Mesodermal cell (in vitro differentiated cells): ENCODE results near the gene TOR1A.

ENCODE experiments used
- H3K27ac ChIP-seq: 2 replicates; pipeline ENCODE4 v1.7.0; 2013; ENCODE audit warnings: mild to moderate bottlenecking, low read depth, low read length, moderate library complexity; ENCODE audit not compliant: severe bottlenecking
- H3K36me3 ChIP-seq: 2 replicates; pipeline ENCODE4 v1.7.1; 2013; ENCODE audit warnings: mild to moderate bottlenecking, low read length, moderate library complexity; ENCODE audit not compliant: control insufficient read depth, insufficient read depth
- H3K4me1 ChIP-seq: one replicate; pipeline ENCODE4 v1.7.1; 2013; ENCODE audit warnings: mild to moderate bottlenecking, low read length; ENCODE audit not compliant: insufficient read depth, control insufficient read depth, poor library complexity, severe bottlenecking
- H3K4me3 ChIP-seq: 2 replicates; pipeline ENCODE4 v1.7.0; 2013; ENCODE audit warnings: low read length, control low read depth, mild to moderate bottlenecking; ENCODE audit not compliant: insufficient read depth, poor library complexity, severe bottlenecking; ENCODE audit errors: extremely low read depth
- H3K9me3 ChIP-seq: 2 replicates; pipeline ENCODE4 v1.7.1; 2013; ENCODE audit warnings: mild to moderate bottlenecking, low read length, moderate library complexity; ENCODE audit not compliant: control insufficient read depth
- WGBS, 2 experiments: methylation state at CpG; one replicate each; pipeline ENCODE4 v1.1.5; 2013; ENCODE audit warnings: missing lambda C conversion rate in 2 of 2; ENCODE audit not compliant: insufficient coverage in 2 of 2; 5-methylcytosine and 5-hydroxymethylcytosine counted together

Gene TOR1A

GRCh38 chr9:129815278-129815677 is 8.7 kb downstream of the TOR1A start:
- no peak overlapping the region for H3K27ac ChIP-seq
- no peak overlapping the region for H3K4me3 ChIP-seq
- no peaks in the 10 kb centered on the region for H3K9me3 ChIP-seq
- H3K36me3 ChIP-seq: peaks cover 81% of the 10 kb centered on the region
- 93 to 94% methylated on average over 11 of the region's 11 CpGs for WGBS, 2 experiments
- no peaks in the 10 kb centered on the region for H3K4me1 ChIP-seq

DNA sequence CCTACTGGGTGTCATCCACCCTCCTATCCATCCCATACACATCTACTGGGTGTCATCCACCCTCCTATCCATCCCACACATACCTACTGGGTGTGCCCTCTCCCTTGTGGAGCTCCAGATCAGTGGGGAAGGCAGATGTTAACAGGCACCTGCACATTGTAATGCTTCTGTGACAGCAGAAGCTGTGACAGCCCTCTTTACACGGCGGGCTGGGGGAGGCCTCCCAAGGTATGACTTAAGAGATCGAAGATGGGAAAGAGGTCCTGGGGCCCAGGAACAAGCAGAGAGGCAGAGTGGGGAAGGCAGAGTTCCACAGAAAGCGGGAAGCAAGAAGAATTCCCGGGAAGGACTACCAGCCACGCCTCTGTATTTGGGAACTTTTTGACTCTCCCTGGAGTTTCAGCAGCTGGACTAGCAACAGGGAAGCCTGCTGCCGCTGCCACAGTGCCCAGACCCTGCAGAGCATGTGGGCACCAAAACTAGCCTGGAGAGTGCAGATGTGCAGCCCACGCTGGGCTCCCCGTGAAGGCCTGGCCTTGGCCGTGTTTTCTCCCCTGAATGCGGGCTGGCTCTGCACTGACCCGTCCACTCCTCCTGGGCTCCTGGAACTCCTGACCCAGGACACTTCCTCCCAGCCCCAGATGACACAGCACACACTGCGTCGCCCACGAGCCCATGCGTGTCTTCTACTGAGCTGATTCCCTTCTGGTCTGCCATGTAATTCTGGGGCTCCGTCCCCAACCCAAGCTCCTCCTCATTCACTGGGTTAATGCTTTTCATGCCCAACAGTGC is 9.3 kb downstream of the TOR1A start:
- Histone ChIP-seq H3K4me3 (no peak overlapping the region), H3K36me3 (peaks cover 82% of the 10 kb centered on the region), H3K27ac (no peak overlapping the region), H3K9me3 (no peaks in the 10 kb centered on the region), H3K4me1 (no peaks in the 10 kb centered on the region)
- 93 to 96% methylated on average over 13 to 17 of the region's 17 CpGs for WGBS, 2 experiments

GRCh38 chr9:129813661-129814060 is 10.3 kb downstream of the TOR1A start:
- Histone ChIP-seq H3K9me3 (no peaks in the 10 kb centered on the region), H3K4me1 (no peaks in the 10 kb centered on the region), H3K36me3 (peaks cover 82% of the 10 kb centered on the region), H3K4me3 (no peak overlapping the region), H3K27ac (no peak overlapping the region)
- 91 to 96% methylated on average over 7 to 9 of the region's 9 CpGs for WGBS, 2 experiments

GRCh38 chr9:129812385-129812784 is 11.6 kb downstream of the TOR1A start:
- no peaks in the 10 kb centered on the region for H3K9me3 ChIP-seq
- H3K4me1 ChIP-seq: no peaks in the 10 kb centered on the region
- no peak overlapping the region for H3K4me3 ChIP-seq
- WGBS, 2 experiments: 96 to 98% methylated on average over 9 of the region's 9 CpGs
- H3K27ac ChIP-seq: no peak overlapping the region
- peaks cover 79% of the 10 kb centered on the region for H3K36me3 ChIP-seq

DNA sequence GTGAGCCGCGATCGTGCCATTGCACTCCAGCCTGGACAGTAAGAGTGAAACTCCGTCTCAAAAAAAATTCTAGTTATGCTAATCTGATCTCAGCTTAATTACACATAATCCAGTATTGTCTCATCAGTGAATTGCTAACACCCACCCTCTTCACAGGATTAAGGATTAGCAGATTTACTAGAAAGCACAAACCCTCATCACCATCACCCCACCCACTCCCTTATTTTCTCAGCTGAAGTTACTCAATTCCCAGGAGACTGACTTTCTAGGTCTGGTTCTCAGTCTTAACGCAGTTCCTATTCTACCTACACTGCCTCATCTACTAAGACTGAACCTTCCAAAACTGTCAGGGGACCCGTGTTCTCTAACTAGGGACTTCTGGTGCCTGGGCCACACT is 12.0 kb downstream of the TOR1A start:
- no peaks in the 10 kb centered on the region for H3K4me1 ChIP-seq
- H3K9me3 ChIP-seq: no peaks in the 10 kb centered on the region
- WGBS, 2 experiments: 96 to 99% methylated on average over 3 to 6 of the region's 6 CpGs
- H3K4me3 ChIP-seq: no peak overlapping the region
- no peak overlapping the region for H3K27ac ChIP-seq
- H3K36me3 ChIP-seq: peaks cover 80% of the 10 kb centered on the region

DNA sequence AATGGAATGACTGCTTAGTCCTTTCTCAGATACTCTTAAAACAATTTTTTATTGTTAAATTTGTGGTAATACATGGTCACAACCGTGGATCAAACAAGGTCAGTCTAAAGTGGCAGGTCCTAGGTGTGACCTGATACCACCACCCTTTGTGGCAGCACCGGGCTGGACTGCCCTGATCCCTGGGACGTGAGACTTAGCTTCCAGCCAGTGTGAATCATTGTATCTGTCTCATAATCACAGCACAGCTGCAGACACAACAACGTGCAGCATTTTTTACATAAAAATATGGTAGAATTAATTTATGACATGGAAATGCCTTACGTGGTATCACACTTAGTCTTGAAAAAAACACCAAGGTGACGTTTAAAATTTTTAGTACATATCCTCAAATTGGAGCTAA is 13.1 kb downstream of the TOR1A start:
- Histone ChIP-seq H3K36me3 (peaks cover 77% of the 10 kb centered on the region), H3K4me3 (no peak overlapping the region), H3K27ac (no peak overlapping the region), H3K4me1 (no peaks in the 10 kb centered on the region), H3K9me3 (no peaks in the 10 kb centered on the region)
- 93 to 100% methylated on average over 2 of the region's 6 CpGs for WGBS, 2 experiments

GRCh38 chr9:129810116-129810515 is 13.8 kb downstream of the TOR1A start:
- Histone ChIP-seq H3K27ac (no peak overlapping the region), H3K4me3 (no peak overlapping the region), H3K9me3 (no peaks in the 10 kb centered on the region), H3K4me1 (no peaks in the 10 kb centered on the region), H3K36me3 (peaks cover 84% of the 10 kb centered on the region)
- 90 to 98% methylated on average over 5 of the region's 11 CpGs for WGBS, 2 experiments

- Histone ChIP-seq H3K9me3 (no peaks in the 10 kb centered on the region), H3K4me1 (no peaks in the 10 kb centered on the region), H3K27ac (no peak overlapping the region), H3K4me3 (no peak overlapping the region), H3K36me3 (peaks cover 83% of the 10 kb centered on the region)
- WGBS, 2 experiments: 92 to 98% methylated on average over 7 to 10 of the region's 11 CpGs
Measured at GRCh38 chr9:129809346-129809745, 14.6 kb downstream of the TOR1A start.

- Histone ChIP-seq H3K4me1 (no peaks in the 10 kb centered on the region), H3K9me3 (no peaks in the 10 kb centered on the region), H3K27ac (no peak overlapping the region), H3K36me3 (peaks cover 55% of the 10 kb centered on the region), H3K4me3 (no peak overlapping the region)
- 74 to 80% methylated on average over 2 to 3 of the region's 4 CpGs for WGBS, 2 experiments
Measured at GRCh38 chr9:129806061-129806460, 17.9 kb downstream of the TOR1A start.

DNA sequence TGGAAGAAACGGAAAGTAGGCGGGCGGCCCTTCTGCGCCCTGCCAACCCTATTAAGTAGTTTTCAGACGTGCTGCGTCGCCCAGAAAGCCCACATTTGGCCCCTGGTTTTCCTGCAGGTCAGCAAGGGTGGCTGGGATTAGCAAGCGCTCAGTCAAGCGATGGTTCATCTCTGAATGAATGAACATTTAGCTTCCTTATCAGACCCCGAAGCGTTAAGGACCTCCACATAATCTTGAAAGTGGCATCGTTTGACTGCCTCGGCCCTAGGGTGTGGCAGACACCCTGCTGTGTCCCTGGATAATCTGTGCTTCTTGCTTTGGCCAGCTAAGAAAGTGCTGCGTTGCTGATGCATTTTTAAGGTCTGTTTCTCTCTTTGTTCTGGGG is 20.3 kb downstream of the TOR1A start:
- Histone ChIP-seq H3K4me3 (peak overlapping the region; percentile 88), H3K27ac (no peak overlapping the region), H3K4me1 (no peaks in the 10 kb centered on the region), H3K36me3 (peaks cover 32% of the 10 kb centered on the region), H3K9me3 (no peaks in the 10 kb centered on the region)
- WGBS, 2 experiments: 3 to 4% methylated on average over 13 to 14 of the region's 14 CpGs

- Histone ChIP-seq H3K4me1 (no peaks in the 10 kb centered on the region), H3K4me3 (peak within 1 kb of the TSS; percentile 88), H3K9me3 (no peaks in the 10 kb centered on the region), H3K36me3 (peaks cover 30% of the 10 kb centered on the region), H3K27ac (no peak within 1 kb of the TSS)
- 0 to 2% methylated on average over 42 to 63 of the region's 93 CpGs for WGBS, 2 experiments
Measured at GRCh38 chr9:129802833-129803675, 20.9 kb downstream of the TOR1A start, which contains the start of gene TOR1B. Gene TOR1B (plus strand): TSS chr9:129803184. CDS start chr9:129803213, 29 bp downstream.
